Pancreas (tissue), 10 donors: ENCODE results near the gene GCAT. TPM values are rescaled to one million over a fixed set of nuclear protein-coding genes. Genes with fewer than 3 reads are reported as not detected.
A peak's percentile ranks its signal among the peaks of the same experiment; 100 is the strongest.

Experiments used
- ATAC-seq, 4 donors: fragments of 200-7000 bp; cut with Tn5 transposase; one replicate each; pipeline versions ENCODE4 v1.8.0 to v1.9.1; 2020; ENCODE audit warnings: mild to moderate bottlenecking in 4 of 4, moderate library complexity in 4 of 4
- DNase-seq, 6 donors: peaks; one replicate each; pipeline ENCODE4 v3.0.0-alpha.2; 2020
- FAIRE-seq: peaks from 2 replicates; lab custom pipeline; 2012; peaks lifted over from hg19 to GRCh38; lab: Jason Lieb, UNC
- H3K27ac ChIP-seq, 4 donors: fragments of 200-600 bp; sonication (generic); 1 replicate in 3 of 4; 2 replicates in 1 of 4; pipeline versions ENCODE4 v1.5.0 to v1.8.0; 2020
- H3K27me3 ChIP-seq, 4 donors: fragments of 200-600 bp; one replicate each; pipeline ENCODE4 v1.8.0; 2021
- H3K36me3 ChIP-seq, 3 donors: fragments of 200-600 bp; sonication (generic) in 1 of 3; one replicate each; pipeline versions ENCODE4 v1.5.0 to v1.8.0; 2020 to 2021
- H3K4me1 ChIP-seq, 3 donors: fragments of 200-600 bp; one replicate each; pipeline ENCODE4 v1.8.0; 2021
- H3K4me3 ChIP-seq, 4 donors: fragments of 200-600 bp; sonication (generic) in 2 of 4; one replicate each; pipeline versions ENCODE4 v1.5.0 to v1.8.0; 2020 to 2021
- H3K9me3 ChIP-seq, 4 donors: fragments of 200-600 bp; one replicate each; pipeline ENCODE4 v1.8.0; 2021
- CTCF ChIP-seq, 4 donors: fragments of 200-600 bp; sonication (generic) in 3 of 4; IDR thresholded peaks; one replicate each; pipeline versions ENCODE4 v1.5.0 to v1.8.0; 2021; ENCODE audit warnings: antibody characterized with exemption in 4 of 4
- WGBS, 2 donors: extraction: QIAGEN DNeasy Blood & Tissue Kit; methylation state at CpG; one replicate each; pipeline ENCODE4 v1.1.7; 2013; 5-methylcytosine and 5-hydroxymethylcytosine counted together
- intact Hi-C, 3 donors: fragments of 100-400 bp; cut with DNase I; formaldehyde crosslinking; loops; one replicate each; pipeline versions ENCODE4 v1.11.1 to v1.14.2; 2022
- polyA plus RNA-seq, 2 donors: library from polyadenylated mRNA; stranded (reverse); fragments of 200-250 nt; gene quantifications; one replicate each; pipeline ENCODE4 v1.2.3, GENCODE V29; 2013
- total RNA-seq, 6 donors: library from RNA; stranded (reverse); fragmentation: NEBNext Ultra II Directional in 4 of 6; extraction: Animal tissue kit (Norgen Biotek cat#: 25700) in 4 of 6; gene quantifications; one replicate each; pipeline versions ENCODE4 v1.2.1 to v1.2.4, GENCODE V29; 2021 to 2023
- donor health status: healthy with polysubstance abuse.
- donor health status: DM: no; HTN: no; CAD: no; lungs with moderate emphysema.
- donor health status: DM: no; HTN: no; CAD: no.
- donor health status: control.
- donor health status: control.
- donor health status: Bipolar disorder and iron deficiency.
- donor health status: DM: yes; HTN: yes; CAD: no.
- donor health status: DM: no; HTN: no; CAD: no.
- donor health status: DM: no; HTN: no; CAD: no.
- donor health status: DM: yes; HTN: yes; CAD: no.

The GCAT gene
- total and polyA plus RNA-seq, 8 donors: 27.1 to 62.7 (median 37.8) TPM

DNA sequence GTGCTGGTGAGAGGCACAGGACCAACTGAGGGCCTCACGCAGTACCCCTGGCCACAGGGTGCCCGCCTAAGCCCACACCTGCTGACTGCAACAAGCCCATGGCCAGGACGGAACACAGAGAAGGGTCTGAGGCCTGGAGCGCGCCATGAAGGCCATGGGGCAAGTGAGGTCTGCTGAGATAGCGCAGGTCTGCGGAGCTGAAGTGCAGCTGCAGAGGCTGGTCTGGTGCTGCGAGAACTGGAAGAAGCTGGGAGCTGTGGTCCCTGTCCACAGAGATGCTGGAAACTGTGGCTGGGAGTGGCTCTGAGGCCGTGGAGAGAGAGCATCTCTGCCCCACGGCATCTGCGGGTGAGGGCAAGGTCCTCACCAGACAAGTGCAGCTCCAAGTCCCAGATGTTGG lies 23.7 kb downstream of the GCAT start:
- FAIRE-seq (no peak), ATAC-seq (no peak), DNase-seq (no peak)
- Histone ChIP-seq H3K4me1 (no peaks in the 10 kb centered on the region), H3K4me3 (no peak overlapping the region), H3K27me3 (no peaks in the 10 kb centered on the region), H3K9me3 (no peaks in the 10 kb centered on the region), H3K27ac (no peak overlapping the region), H3K36me3 (peaks cover 0 to 41% (median 36%) of the 10 kb centered on the region in 3 donors)
- TF ChIP-seq CTCF (IDR thresholded peaks at IDR 0.05): no peak
- 92 to 93% methylated on average over 11 of the region's 11 CpGs for WGBS, 2 donors
- intact Hi-C loops: no loop called here

- DNase-seq: no peak
- H3K9me3 ChIP-seq: no peaks in the 10 kb centered on the region
- no peak for FAIRE-seq
- WGBS, 2 donors: 88 to 90% methylated on average over 16 of the region's 16 CpGs
- peaks cover 0 to 44% (median 36%) of the 10 kb centered on the region in 3 donors for H3K36me3 ChIP-seq
- H3K4me1 ChIP-seq: no peaks in the 10 kb centered on the region
- H3K27me3 ChIP-seq: no peaks in the 10 kb centered on the region
- intact Hi-C loops: no loop called here
- H3K4me3 ChIP-seq: no peak overlapping the region
- TF ChIP-seq CTCF (IDR thresholded peaks at IDR 0.05): no peak
- ATAC-seq: no peak
- no peak overlapping the region for H3K27ac ChIP-seq
These were observed 24.5 kb downstream of the GCAT start for GRCh38 chr22:37832022-37832857.

- DNase-seq (peak in 3 of 6 donors; percentile 48 to 67 (median 66)), ATAC-seq (peak; percentile 9 to 50 (median 32)), FAIRE-seq (no peak)
- intact Hi-C loops: no loop called here
- WGBS, 2 donors: 21 to 26% methylated on average over 10 of the region's 10 CpGs
- H3K27ac ChIP-seq: peak overlapping the region; percentile 1 to 95 (median 53)
- H3K4me3 ChIP-seq: peak overlapping the region in 2 of 4 donors; percentile 87 to 90
- peaks cover 0 to 23% (median 0%) of the 10 kb centered on the region in 3 donors for H3K36me3 ChIP-seq
- H3K27me3 ChIP-seq: no peaks in the 10 kb centered on the region
- peaks cover 4 to 15% (median 5%) of the 10 kb centered on the region in 3 donors for H3K4me1 ChIP-seq
- TF ChIP-seq CTCF (IDR thresholded peaks at IDR 0.05): no peak
- H3K9me3 ChIP-seq: no peaks in the 10 kb centered on the region
These were observed 34.5 kb downstream of the GCAT start for GRCh38 chr22:37842015-37842793.

GRCh38 chr22:37843741-37844089 lies 36.0 kb downstream of the GCAT start:
- no peak for TF ChIP-seq CTCF (IDR thresholded peaks at IDR 0.05)
- H3K4me3 ChIP-seq: peak overlapping the region; percentile 84 to 90 (median 86)
- H3K9me3 ChIP-seq: no peaks in the 10 kb centered on the region
- peak in 5 of 6 donors; percentile 47 to 84 (median 76) for DNase-seq
- no peaks in the 10 kb centered on the region for H3K27me3 ChIP-seq
- H3K27ac ChIP-seq: peak overlapping the region; percentile 87 to 95 (median 91)
- H3K36me3 ChIP-seq: peaks cover 0 to 8% (median 0%) of the 10 kb centered on the region in 3 donors
- FAIRE-seq: no peak
- peak; percentile 39 to 62 (median 46) for ATAC-seq
- intact Hi-C loops: no loop called here
- H3K4me1 ChIP-seq: peaks cover 4 to 21% (median 5%) of the 10 kb centered on the region in 3 donors
- 1% methylated on average over 23 to 46 of the region's 46 CpGs for WGBS, 2 donors
